ENCODE results near the gene SERTM2. TPM values are rescaled to one million over a fixed set of nuclear protein-coding genes. Genes with fewer than 3 reads are reported as not detected.

SERTM2 gene
- total and polyA plus RNA-seq, 2 of the 4 experiments (the other 2 are of a cell fraction), result under 0.01 to 0.03 TPM

DNA sequence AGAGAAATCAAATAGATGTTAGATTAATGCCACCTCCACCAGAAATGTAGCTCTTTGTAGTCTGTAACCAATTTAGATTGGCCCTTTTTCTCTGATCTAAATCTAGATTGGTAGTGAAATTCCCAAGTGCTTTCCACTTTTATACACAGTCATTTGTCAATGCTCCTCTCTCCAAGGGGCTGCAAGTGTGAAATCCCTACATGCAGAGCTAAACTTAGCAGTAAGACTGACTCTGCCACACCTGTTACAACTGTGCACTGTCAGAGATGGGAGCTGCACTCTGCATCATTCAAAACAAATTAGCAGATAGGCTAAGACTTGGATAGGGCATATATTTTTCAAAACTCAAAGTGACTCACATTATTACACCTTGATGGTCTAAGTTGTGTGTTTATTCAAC lies 9.1 kb downstream of the SERTM2 start:
- no peak overlapping the region for H2AK5ac ChIP-seq (ENCODE audit: low read depth, low read length)
- in situ Hi-C loops (cut with MboI; ENCODE audit: low sequenced_read_pairs) (no loop called here), dilution Hi-C loops (cut with HindIII; ENCODE audit: low sequenced_read_pairs, unreplicated experiment) (no loop called here), intact Hi-C loops (cut with micrococcal nuclease) (no loop called here)
- H3K23ac ChIP-seq (ENCODE audit: low read depth, low read length), result no peak overlapping the region
- H4K20me1 ChIP-seq (ENCODE audit: insufficient read depth, low read length), result no peaks in the 10 kb centered on the region
- no peak overlapping the region for H3K56ac ChIP-seq (ENCODE audit: extremely low read depth, insufficient read depth, low read length)
- no peak overlapping the region for H3K4me3 ChIP-seq (ENCODE audit: insufficient read depth, low read depth, low read length)
- no peak overlapping the region for H3K14ac ChIP-seq (replicated peaks; ENCODE audit: low read depth, low read length)
- no peak overlapping the region for H3K4me2 ChIP-seq (ENCODE audit: low read depth, low read length)
- no peak overlapping the region for H3K4ac ChIP-seq (ENCODE audit: low read depth, low read length)
- TF ChIP-seq RAD21 (IDR thresholded peaks at IDR 0.05; ENCODE audit: low read length), result no peak
- TF ChIP-seq, protein P1, sequence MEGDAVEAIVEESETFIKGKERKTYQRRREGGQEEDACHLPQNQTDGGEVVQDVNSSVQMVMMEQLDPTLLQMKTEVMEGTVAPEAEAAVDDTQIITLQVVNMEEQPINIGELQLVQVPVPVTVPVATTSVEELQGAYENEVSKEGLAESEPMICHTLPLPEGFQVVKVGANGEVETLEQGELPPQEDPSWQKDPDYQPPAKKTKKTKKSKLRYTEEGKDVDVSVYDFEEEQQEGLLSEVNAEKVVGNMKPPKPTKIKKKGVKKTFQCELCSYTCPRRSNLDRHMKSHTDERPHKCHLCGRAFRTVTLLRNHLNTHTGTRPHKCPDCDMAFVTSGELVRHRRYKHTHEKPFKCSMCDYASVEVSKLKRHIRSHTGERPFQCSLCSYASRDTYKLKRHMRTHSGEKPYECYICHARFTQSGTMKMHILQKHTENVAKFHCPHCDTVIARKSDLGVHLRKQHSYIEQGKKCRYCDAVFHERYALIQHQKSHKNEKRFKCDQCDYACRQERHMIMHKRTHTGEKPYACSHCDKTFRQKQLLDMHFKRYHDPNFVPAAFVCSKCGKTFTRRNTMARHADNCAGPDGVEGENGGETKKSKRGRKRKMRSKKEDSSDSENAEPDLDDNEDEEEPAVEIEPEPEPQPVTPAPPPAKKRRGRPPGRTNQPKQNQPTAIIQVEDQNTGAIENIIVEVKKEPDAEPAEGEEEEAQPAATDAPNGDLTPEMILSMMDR (conservative IDR thresholded peaks at IDR 0.05; ENCODE audit: low read depth, low read length), result no peak
- no peak for TF ChIP-seq RFX5 (IDR thresholded peaks at IDR 0.05; ENCODE audit: low read depth, low read length)
- TF ChIP-seq USF2 (IDR thresholded peaks at IDR 0.05; ENCODE audit: low read depth, low read length), result no peak
- TF ChIP-seq FOS (IDR thresholded peaks at IDR 0.05; ENCODE audit: low read depth, low read length), result no peak
- no peak for TF ChIP-seq MAFK (IDR thresholded peaks at IDR 0.05; ENCODE audit: low read depth, low read length)
- no peak for TF ChIP-seq RCOR1 (IDR thresholded peaks at IDR 0.05; ENCODE audit: insufficient replicate concordance, low read length)
- TF ChIP-seq CHD1 (IDR thresholded peaks at IDR 0.05; ENCODE audit: low read depth, low read length), result no peak
- no peak for TF ChIP-seq MXI1 (IDR thresholded peaks at IDR 0.05; ENCODE audit: borderline replicate concordance, low read depth, low read length)
- no peak for TF ChIP-seq BHLHE40 (IDR thresholded peaks at IDR 0.05; ENCODE audit: low read depth, low read length)
- no peak for TF ChIP-seq SMC3 (IDR thresholded peaks at IDR 0.05; ENCODE audit: low read depth, low read length)
- TF ChIP-seq MAZ (IDR thresholded peaks at IDR 0.05; ENCODE audit: borderline replicate concordance, low read depth, low read length), result no peak
- TF ChIP-seq, protein P2, sequence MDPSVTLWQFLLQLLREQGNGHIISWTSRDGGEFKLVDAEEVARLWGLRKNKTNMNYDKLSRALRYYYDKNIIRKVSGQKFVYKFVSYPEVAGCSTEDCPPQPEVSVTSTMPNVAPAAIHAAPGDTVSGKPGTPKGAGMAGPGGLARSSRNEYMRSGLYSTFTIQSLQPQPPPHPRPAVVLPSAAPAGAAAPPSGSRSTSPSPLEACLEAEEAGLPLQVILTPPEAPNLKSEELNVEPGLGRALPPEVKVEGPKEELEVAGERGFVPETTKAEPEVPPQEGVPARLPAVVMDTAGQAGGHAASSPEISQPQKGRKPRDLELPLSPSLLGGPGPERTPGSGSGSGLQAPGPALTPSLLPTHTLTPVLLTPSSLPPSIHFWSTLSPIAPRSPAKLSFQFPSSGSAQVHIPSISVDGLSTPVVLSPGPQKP (IDR thresholded peaks at IDR 0.05; ENCODE audit: borderline replicate concordance, low read depth, low read length), result no peak
- TF ChIP-seq POLR2A (IDR thresholded peaks at IDR 0.05; ENCODE audit: low read depth, low read length), result no peak
- TF ChIP-seq CEBPB (IDR thresholded peaks at IDR 0.05; ENCODE audit: low read depth, low read length), result no peak
- TF ChIP-seq NFE2L2 (IDR thresholded peaks at IDR 0.05; ENCODE audit: low read depth, low read length), result no peak
- no peaks in the 10 kb centered on the region for H3K36me3 ChIP-seq (ENCODE audit: control insufficient read depth, insufficient read depth, low read length)
- ATAC-seq (ENCODE audit: low read depth), result no peak
- ChIA-PET POLR2A (ENCODE audit: unreplicated experiment) (no interaction called here), CTCF (no interaction called here)
- H2BK5ac ChIP-seq (ENCODE audit: low read depth, low read length, poor library complexity, severe bottlenecking), result no peak overlapping the region
- no peak overlapping the region for H2AK9ac ChIP-seq (replicated peaks; ENCODE audit: low read depth, low read length, poor library complexity)
- no peaks in the 10 kb centered on the region for H3K9me1 ChIP-seq (ENCODE audit: insufficient read depth, low read length)
- no peaks in the 10 kb centered on the region for H3K79me1 ChIP-seq (ENCODE audit: low read depth in 1 of 2, low read length in 2 of 2)
- H3K4me1 ChIP-seq (ENCODE audit: control insufficient read depth, insufficient read depth, low read length), result no peaks in the 10 kb centered on the region
- no peak overlapping the region for H2BK20ac ChIP-seq (ENCODE audit: low read depth, low read length)
- H4K5ac ChIP-seq (ENCODE audit: low read depth, low read length), result no peak overlapping the region
- no peak overlapping the region for H3K18ac ChIP-seq (ENCODE audit: low read depth, low read length)
- H3K27ac ChIP-seq (ENCODE audit: insufficient read depth, low read length), result no peak overlapping the region
- H3K9me3 ChIP-seq (ENCODE audit: control insufficient read depth, insufficient read depth, low read length), result no peaks in the 10 kb centered on the region
- BruUV-seq (replicated peaks), result no TSS peak
- no peak overlapping the region for H2BK15ac ChIP-seq (ENCODE audit: low read depth, low read length)
- no peak overlapping the region for H4K8ac ChIP-seq (ENCODE audit: low read depth in 2 of 2, low read length in 2 of 2)
- no peak overlapping the region for H2AFZ ChIP-seq (replicated peaks; ENCODE audit: low read length, poor library complexity)
- no peak overlapping the region for H2BK120ac ChIP-seq (ENCODE audit: low read depth, low read length)
- DNase-seq, result no peak
- H4K91ac ChIP-seq (ENCODE audit: insufficient read depth, low read depth, low read length), result no peak overlapping the region
- peaks cover 3% of the 10 kb centered on the region for H3K27me3 ChIP-seq (ENCODE audit: control insufficient read depth, insufficient read depth, low read length)
- H3K9ac ChIP-seq (ENCODE audit: low read depth, low read length), result no peak overlapping the region

Data from IMR-90 (cell line).